SJSA1 (cell line): Measurements from ENCODE around the gene HOXD12. TPM values are rescaled to one million over a fixed set of nuclear protein-coding genes. Genes with fewer than 3 reads are reported as not detected.
A peak's percentile ranks its signal among the peaks of the same experiment; 100 is the strongest.

Source experiments
- DNase-seq, 2 experiments: peaks; one replicate each; pipeline ENCODE4 v3.0.0-alpha.2; 2015 to 2020; ENCODE audit warnings: low spot score in 2 of 2, low read depth in 1 of 2
- H3K27ac ChIP-seq: fragments of 250-450 bp; sonication (Bioruptor Pico); 2 replicates; pipeline ENCODE4 v1.5.1; 2020; ENCODE audit warnings: mild to moderate bottlenecking, moderate library complexity
- H3K27me3 ChIP-seq: fragments of 250-450 bp; sonication (Bioruptor Pico); replicated peaks from 2 replicates; pipeline ENCODE4 v1.5.1; 2020; ENCODE audit warnings: mild to moderate bottlenecking, moderate library complexity
- H3K36me3 ChIP-seq: fragments of 250-450 bp; sonication (Bioruptor Pico); 2 replicates; pipeline ENCODE4 v1.5.1; 2020; ENCODE audit warnings: mild to moderate bottlenecking
- H3K4me1 ChIP-seq: fragments of 250-450 bp; sonication (Bioruptor Pico); replicated peaks from 2 replicates; pipeline ENCODE4 v1.6.1; 2021; ENCODE audit warnings: mild to moderate bottlenecking
- H3K4me3 ChIP-seq: fragments of 250-450 bp; sonication (Bioruptor Pico); 2 replicates; pipeline ENCODE4 v1.5.1; 2020; ENCODE audit warnings: mild to moderate bottlenecking
- H3K9me3 ChIP-seq: fragments of 250-450 bp; sonication (Bioruptor Pico); replicated peaks from 2 replicates; pipeline ENCODE4 v1.5.1; 2020; ENCODE audit warnings: mild to moderate bottlenecking
- total RNA-seq: library from RNA; depleted of rRNA; stranded (reverse); fragments of >200 nt; shearing (Covaris generic); gene quantifications from 2 replicates; pipeline ENCODE4 v1.2.3, GENCODE V29; 2014

Gene HOXD12
- total RNA-seq, 1 experiment from 2014 or later: 0.13 TPM

GRCh38 chr2:176076063-176076462 lies 23.5 kb upstream of the HOXD12 start:
- Histone ChIP-seq H3K27me3 (peaks cover 68% of the 10 kb centered on the region), H3K4me3 (no peak overlapping the region), H3K4me1 (peaks cover 13% of the 10 kb centered on the region), H3K27ac (no peak overlapping the region), H3K36me3 (no peaks in the 10 kb centered on the region), H3K9me3 (peaks cover 11% of the 10 kb centered on the region)
- DNase-seq: no peak

GRCh38 chr2:176076796-176077195 lies 22.8 kb upstream of the HOXD12 start:
- peaks cover 75% of the 10 kb centered on the region for H3K27me3 ChIP-seq
- DNase-seq: no peak

GRCh38 chr2:176078541-176079284 lies 20.9 kb upstream of the HOXD12 start:
- Histone ChIP-seq H3K27me3 (peaks cover 86% of the 10 kb centered on the region), H3K4me3 (no peak overlapping the region), H3K4me1 (peaks cover 13% of the 10 kb centered on the region), H3K36me3 (no peaks in the 10 kb centered on the region), H3K9me3 (peaks cover 31% of the 10 kb centered on the region), H3K27ac (no peak overlapping the region)
- no peak for DNase-seq

More at GRCh38 chr2:176076796-176077195, 22.8 kb upstream of the HOXD12 start:
- no peak overlapping the region for H3K4me3 ChIP-seq
- no peak overlapping the region for H3K27ac ChIP-seq
- H3K9me3 ChIP-seq: peaks cover 19% of the 10 kb centered on the region
- peaks cover 13% of the 10 kb centered on the region for H3K4me1 ChIP-seq
- H3K36me3 ChIP-seq: no peaks in the 10 kb centered on the region

GRCh38 chr2:176079285-176079830 lies 20.2 kb upstream of the HOXD12 start:
- H3K4me3 ChIP-seq: peak overlapping the region; percentile 17
- peaks cover 87% of the 10 kb centered on the region for H3K27me3 ChIP-seq
- no peaks in the 10 kb centered on the region for H3K36me3 ChIP-seq
- H3K27ac ChIP-seq: no peak overlapping the region
- peaks cover 31% of the 10 kb centered on the region for H3K9me3 ChIP-seq
- H3K4me1 ChIP-seq: peaks cover 13% of the 10 kb centered on the region
- no peak for DNase-seq

GRCh38 chr2:176079831-176080539 lies 19.6 kb upstream of the HOXD12 start:
- no peaks in the 10 kb centered on the region for H3K36me3 ChIP-seq
- no peak overlapping the region for H3K27ac ChIP-seq
- peak overlapping the region; percentile 17 for H3K4me3 ChIP-seq
- peaks cover 88% of the 10 kb centered on the region for H3K27me3 ChIP-seq
- DNase-seq: peak; percentile 65 to 78
- peaks cover 31% of the 10 kb centered on the region for H3K9me3 ChIP-seq
- peaks cover 13% of the 10 kb centered on the region for H3K4me1 ChIP-seq

- Histone ChIP-seq H3K4me1 (peaks cover 13% of the 10 kb centered on the region), H3K4me3 (peak overlapping the region; percentile 17)
- DNase-seq: no peak
These were observed 18.8 kb upstream of the HOXD12 start for GRCh38 chr2:176080540-176081375.

GRCh38 chr2:176081376-176081836 lies 18.2 kb upstream of the HOXD12 start:
- peaks cover 13% of the 10 kb centered on the region for H3K4me1 ChIP-seq
- peaks cover 89% of the 10 kb centered on the region for H3K27me3 ChIP-seq
- H3K27ac ChIP-seq: no peak overlapping the region
- peaks cover 31% of the 10 kb centered on the region for H3K9me3 ChIP-seq
- no peaks in the 10 kb centered on the region for H3K36me3 ChIP-seq
- H3K4me3 ChIP-seq: no peak overlapping the region
- DNase-seq: no peak

More at GRCh38 chr2:176080540-176081375, 18.8 kb upstream of the HOXD12 start:
- H3K27ac ChIP-seq: no peak overlapping the region
- no peaks in the 10 kb centered on the region for H3K36me3 ChIP-seq
- H3K9me3 ChIP-seq: peaks cover 31% of the 10 kb centered on the region
- peaks cover 90% of the 10 kb centered on the region for H3K27me3 ChIP-seq

- DNase-seq: no peak
- Histone ChIP-seq H3K27me3 (peaks cover 89% of the 10 kb centered on the region), H3K27ac (no peak overlapping the region), H3K36me3 (no peaks in the 10 kb centered on the region), H3K4me3 (no peak overlapping the region), H3K4me1 (peaks cover 13% of the 10 kb centered on the region), H3K9me3 (peaks cover 31% of the 10 kb centered on the region)
These were observed 17.6 kb upstream of the HOXD12 start for GRCh38 chr2:176081837-176082524.

- no peaks in the 10 kb centered on the region for H3K36me3 ChIP-seq
- H3K4me1 ChIP-seq: peaks cover 13% of the 10 kb centered on the region
- DNase-seq: no peak
- H3K9me3 ChIP-seq: peaks cover 31% of the 10 kb centered on the region
- no peak overlapping the region for H3K4me3 ChIP-seq
- H3K27ac ChIP-seq: no peak overlapping the region
- peaks cover 89% of the 10 kb centered on the region for H3K27me3 ChIP-seq
These were observed 17.1 kb upstream of the HOXD12 start for GRCh38 chr2:176082525-176082823.

GRCh38 chr2:176082824-176083751 lies 16.5 kb upstream of the HOXD12 start:
- Histone ChIP-seq H3K27ac (no peak overlapping the region), H3K27me3 (peaks cover 92% of the 10 kb centered on the region), H3K9me3 (peaks cover 31% of the 10 kb centered on the region), H3K4me1 (peaks cover 13% of the 10 kb centered on the region), H3K36me3 (no peaks in the 10 kb centered on the region), H3K4me3 (no peak overlapping the region)
- DNase-seq: no peak

- Histone ChIP-seq H3K4me1 (peaks cover 18% of the 10 kb centered on the region), H3K4me3 (no peak within 1 kb of the TSS), H3K27me3 (peaks cover 92% of the 10 kb centered on the region)
These were observed 15.8 kb upstream of the HOXD12 start, which contains the start of gene EVX2 for GRCh38 chr2:176083796-176084261. Gene EVX2 (minus strand): TSS chr2:176083962. CDS start chr2:176083776, 186 bp downstream.

GRCh38 chr2:176084611-176085119 lies 14.9 kb upstream of the HOXD12 start:
- DNase-seq: no peak

More at GRCh38 chr2:176083796-176084261, 15.8 kb upstream of the HOXD12 start, which contains the start of gene EVX2:
- DNase-seq: no peak
- Histone ChIP-seq H3K27ac (no peak within 1 kb of the TSS), H3K9me3 (peaks cover 31% of the 10 kb centered on the region), H3K36me3 (no peaks in the 10 kb centered on the region)

More at GRCh38 chr2:176084611-176085119, 14.9 kb upstream of the HOXD12 start:
- H3K4me3 ChIP-seq: no peak overlapping the region
- H3K4me1 ChIP-seq: peaks cover 13% of the 10 kb centered on the region
- H3K27ac ChIP-seq: no peak overlapping the region
- H3K27me3 ChIP-seq: peaks cover 92% of the 10 kb centered on the region
- no peaks in the 10 kb centered on the region for H3K36me3 ChIP-seq
- H3K9me3 ChIP-seq: peaks cover 26% of the 10 kb centered on the region
